Panc1 (cell line): Measurements from ENCODE around the gene HOTAIR. TPM values are rescaled to one million over a fixed set of nuclear protein-coding genes. Genes with fewer than 3 reads are reported as not detected.

Experiments
- ATAC-seq: fragments of 200-7000 bp; cut with Tn5 transposase; 2 replicates; pipeline ENCODE4 v1.9.1; 2020; ENCODE audit warnings: mild to moderate bottlenecking, moderate library complexity
- BruUV-seq: library from RNA; stranded (reverse); fragments of 400-500 nt; replicated peaks from 2 replicates; lab custom pipeline; 2021; lab: Mats Ljungman, UMichigan
- CTCF ChIA-PET: fragments of 300-600 bp; sonication (Branson Sonifier 250); formaldehyde crosslinking; loops from one replicate; lab custom pipeline; 2022; ENCODE audit warnings: antibody characterized with exemption; lab: Charles Lee
- POLR2A ChIA-PET: fragments of 300-600 bp; sonication (Branson Sonifier 250); formaldehyde crosslinking; loops from one replicate; lab custom pipeline; 2022; ENCODE audit warnings: antibody characterized with exemption; lab: Charles Lee
- DNase-seq: peaks from one replicate; pipeline ENCODE4 v3.0.0-alpha.2; 2010; ENCODE audit warnings: low read depth, low spot score
- H3K27ac ChIP-seq: 2 replicates; pipeline ENCODE4 v1.5.1; 2011; ENCODE audit warnings: mild to moderate bottlenecking, low read length, inconsistent platforms
- H3K27me3 ChIP-seq: fragments of 200-500 bp; sonication (Bioruptor generic); 2 replicates; pipeline ENCODE4 v1.6.0; 2014; ENCODE audit warnings: low read length, inconsistent platforms; ENCODE audit not compliant: control insufficient read depth, insufficient read depth
- H3K36me3 ChIP-seq: fragments of 200-500 bp; sonication (Bioruptor generic); 2 replicates; pipeline ENCODE4 v1.5.1; 2014; ENCODE audit warnings: inconsistent platforms, mild to moderate bottlenecking, low read length, moderate library complexity; ENCODE audit not compliant: control insufficient read depth, insufficient read depth
- H3K4me1 ChIP-seq: 2 replicates; pipeline ENCODE4 v1.5.1; 2011; ENCODE audit warnings: inconsistent platforms, mild to moderate bottlenecking, low read length, moderate library complexity; ENCODE audit not compliant: control insufficient read depth, insufficient read depth
- H3K4me3 ChIP-seq, 2 experiments: 2 replicates each; pipeline ENCODE4 v1.5.1; 2011 to 2012; ENCODE audit warnings: low read depth in 2 of 2, low read length in 2 of 2, mild to moderate bottlenecking in 2 of 2, inconsistent platforms in 1 of 2, moderate library complexity in 1 of 2
- H3K9me3 ChIP-seq: fragments of 200-500 bp; sonication (Bioruptor generic); 2 replicates; pipeline ENCODE4 v1.5.1; 2014; ENCODE audit warnings: low read depth, mild to moderate bottlenecking, inconsistent platforms, low read length, moderate library complexity; ENCODE audit not compliant: control insufficient read depth, insufficient read depth
- POLR2AphosphoS5 ChIP-seq: IDR thresholded peaks from 2 replicates; pipeline ENCODE4 v1.6.1; 2012; ENCODE audit warnings: mild to moderate bottlenecking, low read depth, low read length, moderate library complexity
- SIN3A ChIP-seq: IDR thresholded peaks from 2 replicates; pipeline ENCODE4 v1.6.1; 2012; ENCODE audit warnings: low read depth, mild to moderate bottlenecking, low read length, moderate library complexity, borderline replicate concordance; ENCODE audit not compliant: insufficient read depth
- TCF7L2 ChIP-seq: IDR thresholded peaks from 2 replicates; pipeline ENCODE4 v1.6.1; 2011; ENCODE audit warnings: mild to moderate bottlenecking, low read depth, low read length, inconsistent platforms
- in situ Hi-C: cut with HindIII; loops from 2 replicates; pipeline ENCODE4 v1.10.0; 2016; ENCODE audit warnings: low sequenced_read_pairs, low pct_unique_long_range_greater_than_20kb
- intact Hi-C: fragments of 100-400 bp; cut with micrococcal nuclease; formaldehyde crosslinking; loops from one replicate; pipeline ENCODE4 v1.10.0; 2022; ENCODE audit not compliant: unreplicated experiment
- total RNA-seq: library from RNA; stranded (reverse); gene quantifications from one replicate; pipeline ENCODE4 v1.2.1, GENCODE V29; 2021; ENCODE audit not compliant: unreplicated experiment
- TF ChIP-seq, protein P1 (sequence below): fragments of 450-650 bp; IDR thresholded peaks from 2 replicates; pipeline ENCODE4 v1.5.1; 2017; ENCODE audit warnings: mild to moderate bottlenecking
- TF ChIP-seq, protein P2 (sequence below), 2 experiments: IDR thresholded peaks; 2 replicates each; pipeline ENCODE4 v1.6.1; 2011 to 2012; ENCODE audit warnings: low read depth in 2 of 2, control low read depth in 1 of 2, low read length in 1 of 2, mild to moderate bottlenecking in 1 of 2, moderate library complexity in 1 of 2; ENCODE audit not compliant: insufficient read depth in 1 of 2

Gene HOTAIR
- total RNA-seq, 1 experiment from 2014 or later, result 31.7 TPM

DNA sequence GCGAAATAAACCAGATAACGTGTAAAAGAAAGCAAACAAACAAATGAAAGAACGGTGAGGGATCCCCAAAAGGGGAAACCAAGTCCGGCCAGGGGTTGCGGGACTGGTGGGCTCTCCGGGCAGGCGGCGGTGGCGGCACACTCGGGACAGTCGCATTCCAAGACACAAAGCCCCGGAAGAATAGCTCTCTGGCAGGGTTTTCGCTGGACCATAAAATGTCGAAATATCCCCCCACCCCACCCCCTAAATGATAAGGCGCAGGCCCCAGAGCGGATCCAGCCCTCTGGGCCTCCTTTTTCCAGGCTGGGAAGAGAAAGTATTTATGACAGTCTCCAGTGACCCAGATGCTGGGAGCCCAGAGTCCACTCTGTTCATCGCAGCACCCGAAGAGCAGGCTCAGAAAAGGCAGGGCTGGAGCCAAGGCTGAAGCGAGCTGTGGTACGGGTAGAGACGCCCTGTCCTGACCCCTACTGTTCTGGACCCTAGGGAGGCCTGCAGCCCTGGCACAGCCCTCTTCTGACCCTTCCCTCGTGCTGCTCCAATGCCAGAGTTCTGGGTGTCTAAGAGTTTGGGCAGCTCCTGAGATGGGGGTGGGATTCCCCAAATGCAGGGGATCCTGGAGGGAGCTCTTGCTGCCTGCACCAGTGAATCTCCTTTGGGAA, 31.9 kb upstream of the HOTAIR start:
- Histone ChIP-seq H3K36me3 (peaks cover 3% of the 10 kb centered on the region; the same call in 1 of the 2 replicates), H3K27me3 (no peaks in the 10 kb centered on the region), H3K4me1 (peaks cover 45% of the 10 kb centered on the region), H3K27ac (peak overlapping the region; percentile 99), H3K9me3 (no peaks in the 10 kb centered on the region), H3K4me3 (peak overlapping the region; percentile 47 to 66)
- BruUV-seq, result no TSS peak
- CTCF ChIA-PET, result interaction anchor here (0.6 to 1.0 kb wide), 8 partner anchors 12 to 364 kb away, joined by 3 to 8 read pairs (median 4); partner anchors contain the start of gene HOXC10
- intact Hi-C loops, result loop anchor here (1.0 kb wide), 3 partner anchors 15 to 195 kb away; no protein-coding TSS in a partner anchor
- TF ChIP-seq SIN3A, result no peak
- TF ChIP-seq POLR2AphosphoS5, result peak; percentile 44; the same call in 1 of the 2 replicates
- ATAC-seq (no peak), DNase-seq (no peak)
- in situ Hi-C loops, result no loop called here
- POLR2A ChIA-PET, result interaction anchor here (0.6 to 0.7 kb wide), 2 partner anchors 183 to 200 kb away, joined by 3 read pairs; no protein-coding TSS in a partner anchor

DNA sequence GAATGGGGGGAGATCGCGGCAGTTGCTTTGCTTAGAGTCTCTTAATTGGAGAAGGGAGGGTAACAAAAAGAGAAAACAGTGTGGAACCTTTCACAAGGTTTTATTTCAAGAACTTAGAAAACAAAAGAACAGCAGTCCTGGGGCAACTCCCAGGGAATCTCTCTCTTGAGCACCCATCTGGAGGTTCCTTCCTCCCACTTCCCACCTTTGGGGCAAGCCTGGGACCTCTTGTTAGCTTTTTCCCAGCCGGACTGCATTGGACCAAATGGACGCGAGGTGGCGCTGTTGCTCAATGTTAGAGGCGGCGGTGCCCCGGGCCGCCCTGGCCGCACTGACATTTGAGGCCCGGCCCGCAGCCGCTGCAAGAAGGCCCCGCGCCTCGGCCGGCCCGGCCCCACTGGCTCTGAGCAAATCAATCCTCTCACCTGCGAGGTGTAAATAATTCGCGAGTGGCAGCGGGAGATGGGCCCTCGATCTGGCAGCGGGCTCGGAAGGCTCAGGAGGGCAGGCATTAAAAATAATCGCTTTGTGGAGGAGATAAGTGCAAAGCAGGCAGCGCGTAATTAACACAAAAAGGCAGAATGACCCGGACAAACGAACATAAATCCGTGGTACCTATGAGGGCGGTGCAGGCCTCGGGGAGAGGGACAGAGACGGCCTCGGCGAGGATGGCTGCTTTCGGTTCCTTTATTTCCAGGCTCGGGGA, 31.3 kb upstream of the HOTAIR start:
- DNase-seq (no peak), ATAC-seq (peak; percentile 56)
- CTCF ChIA-PET, result interaction anchor here (0.6 to 1.1 kb wide), 7 partner anchors 12 to 253 kb away, joined by 3 to 7 read pairs (median 3); no protein-coding TSS in a partner anchor
- POLR2A ChIA-PET, result interaction anchor here (0.5 kb wide), 1 partner anchor 50 kb away, joined by 3 read pairs; no protein-coding TSS in a partner anchor
- Histone ChIP-seq H3K4me3 (peak overlapping the region; percentile 47 to 66), H3K36me3 (peaks cover 3% of the 10 kb centered on the region; the same call in 1 of the 2 replicates), H3K9me3 (no peaks in the 10 kb centered on the region), H3K27me3 (no peaks in the 10 kb centered on the region), H3K27ac (peak overlapping the region; percentile 99), H3K4me1 (peaks cover 44% of the 10 kb centered on the region)
- intact Hi-C loops, result loop anchor here (1.0 kb wide), 3 partner anchors 15 to 195 kb away; no protein-coding TSS in a partner anchor
- in situ Hi-C loops, result no loop called here
- no TSS peak for BruUV-seq
- TF ChIP-seq TCF7L2 (no peak), SIN3A (peak; percentile 72; the same call in 1 of the 2 replicates)
- TF ChIP-seq, protein P1, sequence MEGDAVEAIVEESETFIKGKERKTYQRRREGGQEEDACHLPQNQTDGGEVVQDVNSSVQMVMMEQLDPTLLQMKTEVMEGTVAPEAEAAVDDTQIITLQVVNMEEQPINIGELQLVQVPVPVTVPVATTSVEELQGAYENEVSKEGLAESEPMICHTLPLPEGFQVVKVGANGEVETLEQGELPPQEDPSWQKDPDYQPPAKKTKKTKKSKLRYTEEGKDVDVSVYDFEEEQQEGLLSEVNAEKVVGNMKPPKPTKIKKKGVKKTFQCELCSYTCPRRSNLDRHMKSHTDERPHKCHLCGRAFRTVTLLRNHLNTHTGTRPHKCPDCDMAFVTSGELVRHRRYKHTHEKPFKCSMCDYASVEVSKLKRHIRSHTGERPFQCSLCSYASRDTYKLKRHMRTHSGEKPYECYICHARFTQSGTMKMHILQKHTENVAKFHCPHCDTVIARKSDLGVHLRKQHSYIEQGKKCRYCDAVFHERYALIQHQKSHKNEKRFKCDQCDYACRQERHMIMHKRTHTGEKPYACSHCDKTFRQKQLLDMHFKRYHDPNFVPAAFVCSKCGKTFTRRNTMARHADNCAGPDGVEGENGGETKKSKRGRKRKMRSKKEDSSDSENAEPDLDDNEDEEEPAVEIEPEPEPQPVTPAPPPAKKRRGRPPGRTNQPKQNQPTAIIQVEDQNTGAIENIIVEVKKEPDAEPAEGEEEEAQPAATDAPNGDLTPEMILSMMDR, result peak; percentile 91

DNA sequence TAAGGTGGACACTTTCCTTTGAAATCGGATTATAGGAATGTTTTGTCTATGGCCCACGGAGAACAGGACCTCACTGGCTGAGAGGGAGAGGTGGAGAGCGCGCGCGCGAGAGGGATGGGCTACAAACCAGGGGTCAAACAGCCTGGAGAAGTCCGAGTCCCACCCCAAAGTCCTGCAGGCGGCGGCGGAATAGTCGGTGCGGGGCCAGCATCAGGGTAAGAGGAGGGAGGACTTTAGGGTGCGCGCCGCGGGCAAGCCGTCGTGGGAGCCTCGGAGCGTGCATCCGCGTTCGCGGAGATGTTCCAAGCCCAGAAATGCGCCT, 30.7 kb upstream of the HOTAIR start:
- Histone ChIP-seq H3K4me1 (peaks cover 44% of the 10 kb centered on the region), H3K27ac (peak overlapping the region; percentile 99), H3K4me3 (peak overlapping the region; percentile 47 to 66), H3K9me3 (no peaks in the 10 kb centered on the region), H3K36me3 (peaks cover 3% of the 10 kb centered on the region; the same call in 1 of the 2 replicates), H3K27me3 (no peaks in the 10 kb centered on the region)
- in situ Hi-C loops, result no loop called here
- 0 out of 2 replicates have a peak, but pooled peaks have one; percentile 17 for TF ChIP-seq TCF7L2
- TF ChIP-seq, protein P2, sequence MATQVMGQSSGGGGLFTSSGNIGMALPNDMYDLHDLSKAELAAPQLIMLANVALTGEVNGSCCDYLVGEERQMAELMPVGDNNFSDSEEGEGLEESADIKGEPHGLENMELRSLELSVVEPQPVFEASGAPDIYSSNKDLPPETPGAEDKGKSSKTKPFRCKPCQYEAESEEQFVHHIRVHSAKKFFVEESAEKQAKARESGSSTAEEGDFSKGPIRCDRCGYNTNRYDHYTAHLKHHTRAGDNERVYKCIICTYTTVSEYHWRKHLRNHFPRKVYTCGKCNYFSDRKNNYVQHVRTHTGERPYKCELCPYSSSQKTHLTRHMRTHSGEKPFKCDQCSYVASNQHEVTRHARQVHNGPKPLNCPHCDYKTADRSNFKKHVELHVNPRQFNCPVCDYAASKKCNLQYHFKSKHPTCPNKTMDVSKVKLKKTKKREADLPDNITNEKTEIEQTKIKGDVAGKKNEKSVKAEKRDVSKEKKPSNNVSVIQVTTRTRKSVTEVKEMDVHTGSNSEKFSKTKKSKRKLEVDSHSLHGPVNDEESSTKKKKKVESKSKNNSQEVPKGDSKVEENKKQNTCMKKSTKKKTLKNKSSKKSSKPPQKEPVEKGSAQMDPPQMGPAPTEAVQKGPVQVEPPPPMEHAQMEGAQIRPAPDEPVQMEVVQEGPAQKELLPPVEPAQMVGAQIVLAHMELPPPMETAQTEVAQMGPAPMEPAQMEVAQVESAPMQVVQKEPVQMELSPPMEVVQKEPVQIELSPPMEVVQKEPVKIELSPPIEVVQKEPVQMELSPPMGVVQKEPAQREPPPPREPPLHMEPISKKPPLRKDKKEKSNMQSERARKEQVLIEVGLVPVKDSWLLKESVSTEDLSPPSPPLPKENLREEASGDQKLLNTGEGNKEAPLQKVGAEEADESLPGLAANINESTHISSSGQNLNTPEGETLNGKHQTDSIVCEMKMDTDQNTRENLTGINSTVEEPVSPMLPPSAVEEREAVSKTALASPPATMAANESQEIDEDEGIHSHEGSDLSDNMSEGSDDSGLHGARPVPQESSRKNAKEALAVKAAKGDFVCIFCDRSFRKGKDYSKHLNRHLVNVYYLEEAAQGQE (IDR thresholded peaks at IDR 0.05; ENCODE audit: insufficient read depth in 1 of 2, low read depth in 2 of 2, low read length in 1 of 2), result no peak
- intact Hi-C loops, result no loop called here
- ChIA-PET POLR2A (interaction anchor here (0.5 to 0.7 kb wide), 2 partner anchors 50 to 186 kb away, joined by 3 to 7 read pairs; no protein-coding TSS in a partner anchor), CTCF (interaction anchor here (0.6 to 1.1 kb wide), 6 partner anchors 12 to 253 kb away, joined by 3 to 7 read pairs (median 3); no protein-coding TSS in a partner anchor)
- BruUV-seq, result no TSS peak
- DNase-seq, result no peak
- peak; percentile 18 for ATAC-seq
